ENCODE data around the gene TEAD4.

- TF ChIP-seq CTCF (conservative IDR thresholded peaks at IDR 0.05; ENCODE audit: low read length) (no peak), EZH2phosphoT487 (IDR thresholded peaks at IDR 0.05; ENCODE audit: borderline replicate concordance, low read depth, low read length) (no peak)
These were observed 43.4 kb downstream of the TEAD4 start for GRCh38 chr12:3002646-3003045.

All from OCI-LY7 (cell line).